GM06990 (cell line): ENCODE results near the gene PTPN5.

Experiments
- DNase-seq: peaks from one replicate; pipeline ENCODE4 v3.0.0-alpha.2; 2011; ENCODE audit not compliant: insufficient read length; ENCODE audit errors: extremely low read depth
- H3K27me3 ChIP-seq: replicated peaks from 2 replicates; pipeline ENCODE4 v1.6.0; 2011; ENCODE audit warnings: low read length; ENCODE audit not compliant: control insufficient read depth, insufficient read depth
- H3K36me3 ChIP-seq: 2 replicates; pipeline ENCODE4 v1.5.1; 2011; ENCODE audit warnings: low read length; ENCODE audit not compliant: control insufficient read depth, insufficient read depth
- H3K4me3 ChIP-seq: replicated peaks from 2 replicates; pipeline ENCODE4 v1.5.1; 2011; ENCODE audit warnings: low read depth, mild to moderate bottlenecking, control low read depth, low read length
- TF ChIP-seq, protein P1 (sequence below): IDR thresholded peaks from 2 replicates; pipeline ENCODE4 v1.5.1; 2011; ENCODE audit warnings: low read length, control low read depth, mild to moderate bottlenecking, inconsistent platforms; ENCODE audit not compliant: insufficient read depth, poor library complexity, severe bottlenecking

The PTPN5 gene

DNA sequence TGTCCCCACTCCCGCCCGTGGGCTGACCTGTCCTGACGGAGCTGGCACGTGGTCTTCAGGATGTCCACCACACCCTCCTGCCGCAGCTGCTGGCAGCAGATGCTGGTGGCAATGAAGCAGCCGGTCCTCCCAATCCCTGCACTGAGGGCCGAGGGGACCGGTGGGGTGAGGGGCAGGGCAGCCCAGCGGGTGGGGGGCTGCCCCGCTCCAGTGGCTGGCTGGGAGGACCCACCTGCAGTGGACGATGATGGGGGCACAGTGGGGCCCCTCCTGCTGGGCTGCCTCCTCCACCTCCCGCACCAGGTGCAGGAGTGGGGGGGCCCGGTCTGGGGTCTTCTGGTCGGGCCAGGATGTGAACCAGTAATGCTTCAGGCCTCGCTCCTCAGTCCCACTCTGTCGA lies 62.2 kb downstream of the PTPN5 start:
- no peaks in the 10 kb centered on the region for H3K27me3 ChIP-seq
- DNase-seq: no peak
- no peak overlapping the region for H3K4me3 ChIP-seq
- TF ChIP-seq, protein P1, sequence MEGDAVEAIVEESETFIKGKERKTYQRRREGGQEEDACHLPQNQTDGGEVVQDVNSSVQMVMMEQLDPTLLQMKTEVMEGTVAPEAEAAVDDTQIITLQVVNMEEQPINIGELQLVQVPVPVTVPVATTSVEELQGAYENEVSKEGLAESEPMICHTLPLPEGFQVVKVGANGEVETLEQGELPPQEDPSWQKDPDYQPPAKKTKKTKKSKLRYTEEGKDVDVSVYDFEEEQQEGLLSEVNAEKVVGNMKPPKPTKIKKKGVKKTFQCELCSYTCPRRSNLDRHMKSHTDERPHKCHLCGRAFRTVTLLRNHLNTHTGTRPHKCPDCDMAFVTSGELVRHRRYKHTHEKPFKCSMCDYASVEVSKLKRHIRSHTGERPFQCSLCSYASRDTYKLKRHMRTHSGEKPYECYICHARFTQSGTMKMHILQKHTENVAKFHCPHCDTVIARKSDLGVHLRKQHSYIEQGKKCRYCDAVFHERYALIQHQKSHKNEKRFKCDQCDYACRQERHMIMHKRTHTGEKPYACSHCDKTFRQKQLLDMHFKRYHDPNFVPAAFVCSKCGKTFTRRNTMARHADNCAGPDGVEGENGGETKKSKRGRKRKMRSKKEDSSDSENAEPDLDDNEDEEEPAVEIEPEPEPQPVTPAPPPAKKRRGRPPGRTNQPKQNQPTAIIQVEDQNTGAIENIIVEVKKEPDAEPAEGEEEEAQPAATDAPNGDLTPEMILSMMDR: no peak
- H3K36me3 ChIP-seq: no peaks in the 10 kb centered on the region

DNA sequence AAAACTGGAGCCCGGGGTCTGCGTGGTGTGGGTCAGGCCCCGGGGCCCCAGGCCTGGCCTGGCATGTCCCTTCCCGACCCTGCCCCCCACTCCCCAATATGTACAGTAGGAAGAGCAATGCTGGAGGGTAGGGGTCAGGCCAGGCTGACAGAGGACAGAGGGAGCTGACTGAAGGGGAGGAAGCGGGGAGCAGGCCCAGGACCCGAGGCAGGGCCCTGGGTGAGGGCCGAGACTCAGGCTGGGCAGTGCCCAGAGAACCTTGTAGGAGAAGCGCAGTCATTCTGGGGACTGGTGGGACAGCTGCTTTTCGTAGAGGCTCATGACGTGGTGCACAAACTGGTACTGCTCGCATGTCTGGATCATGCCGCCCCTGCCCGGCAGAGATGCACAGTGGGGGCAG lies 62.9 kb downstream of the PTPN5 start:
- TF ChIP-seq, protein P1: no peak
- H3K36me3 ChIP-seq: no peaks in the 10 kb centered on the region
- H3K27me3 ChIP-seq: no peaks in the 10 kb centered on the region
- DNase-seq: no peak
- no peak overlapping the region for H3K4me3 ChIP-seq

DNA sequence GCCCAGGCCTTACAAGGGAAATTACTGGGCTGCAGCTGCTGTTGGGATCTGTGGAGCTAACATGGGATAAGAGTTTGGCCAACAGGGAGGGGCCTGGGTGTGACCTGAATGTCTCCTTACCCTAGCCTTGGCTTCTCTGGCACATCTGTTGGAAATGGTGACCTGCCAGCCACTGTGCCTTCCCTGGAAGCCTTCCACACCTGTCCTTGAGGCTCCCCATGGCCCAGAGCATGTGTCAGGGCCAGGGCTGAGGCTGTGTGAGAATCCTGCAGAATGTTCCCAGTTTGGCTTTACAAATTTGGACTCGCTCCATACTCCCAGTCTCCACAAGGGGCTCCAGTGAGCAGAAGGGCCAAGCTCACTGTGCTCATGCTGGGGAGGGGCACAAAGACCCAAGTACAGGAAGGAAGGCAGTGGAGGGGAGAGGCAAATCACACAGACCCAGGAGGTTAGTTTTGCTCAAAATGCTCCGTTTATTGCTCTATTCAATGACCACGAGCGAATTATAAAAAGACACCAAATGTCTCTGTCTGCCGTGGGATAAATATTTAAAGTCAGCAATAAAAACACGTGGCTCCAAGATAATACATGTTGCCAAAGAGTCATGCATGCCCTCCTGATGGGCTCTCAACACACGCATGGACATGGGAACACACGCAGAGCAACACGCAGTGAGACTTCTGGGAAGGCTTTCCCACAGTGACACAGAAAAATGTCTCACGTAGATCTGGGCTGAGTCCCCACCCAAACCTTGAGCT lies 63.9 kb downstream of the PTPN5 start:
- no peak overlapping the region for H3K4me3 ChIP-seq
- no peak for DNase-seq
- H3K36me3 ChIP-seq: no peaks in the 10 kb centered on the region
- no peaks in the 10 kb centered on the region for H3K27me3 ChIP-seq
- TF ChIP-seq, protein P1: peak; percentile 98

DNA sequence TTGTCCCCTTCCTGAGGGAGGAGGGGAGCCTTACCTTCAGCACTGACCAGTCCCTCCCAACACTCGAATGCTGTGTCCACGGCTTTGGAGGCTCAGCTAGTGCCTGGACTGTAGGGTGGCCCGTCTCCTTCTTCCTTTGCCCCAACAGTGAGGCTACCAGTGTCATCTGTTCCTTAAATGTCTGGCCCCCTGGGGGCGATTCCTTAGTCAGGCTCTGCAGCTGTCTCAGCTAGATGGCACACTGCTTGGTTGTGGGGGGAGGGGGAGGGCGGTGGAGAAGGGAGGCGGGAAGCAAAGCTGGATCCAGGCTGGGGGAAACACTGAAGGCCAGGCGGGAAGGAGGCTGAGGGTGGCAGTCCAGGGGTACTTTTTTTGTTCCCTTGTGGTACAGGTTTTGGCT lies 65.6 kb downstream of the PTPN5 start, which contains the start of gene IGSF22:
IGSF22 (minus strand) TSS at position 149 of the 400 bp plus-strand sequence. CDS start 1,952 bp downstream, outside the sequence.
- H3K27me3 ChIP-seq: no peaks in the 10 kb centered on the region
- no peak for DNase-seq
- H3K4me3 ChIP-seq: no peak within 1 kb of the TSS
- TF ChIP-seq, protein P1: no peak
- no peaks in the 10 kb centered on the region for H3K36me3 ChIP-seq

DNA sequence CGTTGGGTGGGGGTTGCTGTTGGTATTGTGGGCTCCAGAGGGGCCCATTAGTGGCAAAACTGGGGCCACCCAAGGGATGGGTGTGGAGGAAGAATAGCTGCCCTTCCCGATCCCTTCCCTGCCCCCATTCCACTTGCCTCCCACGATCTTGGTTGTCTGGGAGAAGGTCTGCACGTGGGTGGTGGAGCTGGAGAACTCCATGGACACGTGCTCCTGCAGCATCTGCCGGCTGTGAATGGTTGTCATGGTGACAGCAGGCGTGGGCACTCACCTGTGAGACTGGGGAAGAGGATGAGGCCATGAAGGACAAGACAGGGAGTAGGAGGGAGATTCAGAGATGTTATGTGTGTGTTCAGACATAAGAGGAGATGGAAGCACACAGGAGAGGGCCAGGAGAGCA lies 67.6 kb downstream of the PTPN5 start:
- no peak for DNase-seq
- TF ChIP-seq, protein P1: no peak
- Histone ChIP-seq H3K4me3 (no peak overlapping the region), H3K36me3 (no peaks in the 10 kb centered on the region), H3K27me3 (no peaks in the 10 kb centered on the region; the same call in 1 of the 2 replicates)
